HG02938 (cell line): ENCODE data around the gene MKI67.

Experiments used
- ATAC-seq: cut with Tn5 transposase; IDR thresholded peaks from one replicate; pipeline ENCODE4 v1.9.1; 2021; ENCODE audit warnings: mild to moderate bottlenecking, moderate library complexity; ENCODE audit not compliant: unreplicated experiment

MKI67 gene

DNA sequence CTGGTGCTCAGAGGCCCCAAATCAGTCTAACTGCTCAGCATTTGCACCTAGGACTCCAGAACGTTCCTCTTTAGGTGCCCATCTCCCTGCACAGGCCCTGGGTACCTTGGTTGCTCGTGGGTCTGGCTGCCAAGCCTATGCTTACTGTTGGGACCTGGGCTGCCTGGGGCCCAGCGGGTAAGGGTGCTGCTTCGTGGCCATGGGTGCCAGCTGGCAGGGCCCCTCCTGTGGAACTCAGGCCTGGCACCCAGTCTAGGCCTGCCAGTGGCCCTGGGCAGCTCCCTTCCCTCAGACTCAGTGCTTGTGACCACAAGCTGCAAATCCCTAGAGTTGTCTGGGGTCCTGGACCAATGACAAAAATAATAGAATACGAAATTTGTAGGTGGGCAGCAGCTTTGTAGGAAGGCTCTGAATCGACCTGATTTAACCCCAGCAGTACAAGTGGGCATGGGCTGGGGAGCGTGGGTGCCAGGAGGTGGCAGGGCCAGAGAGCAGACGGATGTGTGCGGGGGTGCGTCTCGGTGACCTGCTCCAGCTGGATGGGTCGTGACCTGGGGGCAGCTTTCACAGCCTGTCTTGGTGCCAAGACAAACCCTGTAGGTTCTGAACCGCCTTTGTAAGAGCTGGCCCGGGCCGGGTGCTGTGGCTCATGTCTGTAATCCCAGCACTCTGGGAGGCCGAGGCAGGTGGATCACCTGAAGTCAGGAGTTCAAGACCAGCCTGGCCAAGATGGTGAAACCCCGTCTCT, 69.7 kb downstream of the MKI67 start:
- no peak for ATAC-seq

DNA sequence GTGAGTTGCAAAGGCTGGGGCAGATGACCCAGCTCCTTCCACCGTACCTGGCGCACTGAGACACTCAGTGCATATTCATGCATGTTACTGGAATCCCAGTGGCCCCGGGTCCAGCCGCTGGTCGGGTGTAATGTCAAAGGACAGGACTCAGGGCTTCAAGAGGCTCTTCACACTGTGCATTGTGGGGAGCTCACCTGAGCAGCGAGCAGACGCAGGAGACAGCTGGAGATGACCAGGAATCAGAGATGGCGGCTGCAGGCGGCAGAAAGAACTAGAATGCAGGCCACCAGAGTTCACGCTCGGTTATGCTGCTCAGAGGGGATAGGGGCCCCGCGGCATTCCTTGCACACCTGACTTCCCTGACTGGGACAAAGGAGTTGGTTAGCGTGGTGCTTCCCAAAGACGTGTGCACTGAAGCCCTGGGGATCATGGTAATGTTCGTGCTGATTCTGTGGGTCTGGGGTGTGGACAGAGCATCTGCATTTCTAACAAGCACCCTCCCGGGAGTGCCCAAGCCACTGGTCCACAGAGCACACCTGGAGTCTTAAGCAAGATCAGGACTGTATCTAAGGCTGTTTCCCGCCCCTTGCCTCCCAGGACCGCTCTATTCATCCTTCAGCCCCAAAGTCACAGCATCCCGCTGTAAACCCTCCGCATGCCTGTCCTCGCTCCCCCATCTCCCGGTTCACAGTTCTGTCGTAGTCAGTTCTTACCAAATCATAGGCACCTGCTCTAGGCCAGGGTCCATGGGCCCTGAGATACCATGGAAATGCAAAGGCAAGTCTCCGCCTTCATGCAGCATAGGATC, 71.0 kb downstream of the MKI67 start:
- ATAC-seq: no peak

- ATAC-seq: no peak
Measured at GRCh38 chr10:128054163-128054970, 71.9 kb downstream of the MKI67 start.

- no peak for ATAC-seq
Measured at GRCh38 chr10:128053356-128053755, 72.9 kb downstream of the MKI67 start.

GRCh38 chr10:128052696-128053095, 73.5 kb downstream of the MKI67 start:
- ATAC-seq: no peak

DNA sequence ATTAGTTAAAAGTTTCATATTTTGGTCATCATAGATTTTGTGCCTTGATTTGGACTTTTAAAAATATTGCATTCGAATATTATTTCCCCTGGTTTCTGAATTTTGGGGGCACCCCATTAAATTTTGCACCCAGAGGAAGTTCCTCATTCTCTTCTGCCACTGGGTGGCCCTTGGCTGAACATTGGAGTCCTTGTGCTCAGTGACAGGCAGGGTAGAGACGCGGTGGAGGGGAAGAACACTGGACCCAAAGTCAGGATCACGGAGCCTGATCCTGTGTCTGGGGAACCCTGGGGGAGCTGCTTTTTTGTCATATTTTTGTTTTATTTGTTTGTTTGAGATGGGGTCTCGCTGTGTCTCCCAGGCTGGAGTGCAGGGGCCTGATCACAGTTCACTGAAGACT, 74.7 kb downstream of the MKI67 start:
- ATAC-seq: no peak

DNA sequence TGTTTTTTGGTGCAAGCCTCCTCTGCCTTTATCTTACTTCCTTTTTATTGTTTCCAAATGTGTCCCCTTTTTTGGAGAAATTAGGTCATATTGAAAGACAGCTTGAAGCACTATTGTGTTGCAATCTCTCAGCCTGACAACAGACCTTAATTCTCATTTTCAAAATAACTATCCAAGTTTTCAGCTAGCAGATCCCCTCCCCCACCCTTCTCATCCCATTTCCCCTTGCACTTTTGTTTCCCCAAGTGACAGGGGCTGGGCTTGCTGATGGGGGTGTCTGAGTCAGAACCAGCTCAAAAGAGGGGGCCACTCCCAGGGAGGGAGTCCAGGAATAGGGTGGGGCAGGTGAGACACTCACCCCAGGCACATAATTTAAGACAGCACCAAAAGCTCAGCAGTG, 75.3 kb downstream of the MKI67 start:
- no peak for ATAC-seq

DNA sequence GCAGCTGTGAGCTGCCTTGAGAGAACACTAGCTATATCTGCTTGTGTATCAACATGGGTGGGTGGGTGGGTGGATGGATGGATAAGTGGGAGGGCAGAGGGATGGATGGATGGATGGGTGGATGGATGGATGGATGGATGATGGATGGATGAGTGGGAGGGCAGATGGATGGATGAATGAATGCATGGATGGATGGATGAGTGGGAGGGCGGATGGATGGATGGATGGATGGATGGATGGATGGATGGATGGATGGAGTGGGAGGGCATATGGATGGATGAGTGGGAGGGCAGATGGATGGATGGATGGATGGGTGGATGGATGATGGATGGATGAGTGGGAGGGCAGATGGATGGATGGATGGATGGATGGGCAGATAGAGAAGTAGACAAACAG, 76.1 kb downstream of the MKI67 start:
- no peak for ATAC-seq

DNA sequence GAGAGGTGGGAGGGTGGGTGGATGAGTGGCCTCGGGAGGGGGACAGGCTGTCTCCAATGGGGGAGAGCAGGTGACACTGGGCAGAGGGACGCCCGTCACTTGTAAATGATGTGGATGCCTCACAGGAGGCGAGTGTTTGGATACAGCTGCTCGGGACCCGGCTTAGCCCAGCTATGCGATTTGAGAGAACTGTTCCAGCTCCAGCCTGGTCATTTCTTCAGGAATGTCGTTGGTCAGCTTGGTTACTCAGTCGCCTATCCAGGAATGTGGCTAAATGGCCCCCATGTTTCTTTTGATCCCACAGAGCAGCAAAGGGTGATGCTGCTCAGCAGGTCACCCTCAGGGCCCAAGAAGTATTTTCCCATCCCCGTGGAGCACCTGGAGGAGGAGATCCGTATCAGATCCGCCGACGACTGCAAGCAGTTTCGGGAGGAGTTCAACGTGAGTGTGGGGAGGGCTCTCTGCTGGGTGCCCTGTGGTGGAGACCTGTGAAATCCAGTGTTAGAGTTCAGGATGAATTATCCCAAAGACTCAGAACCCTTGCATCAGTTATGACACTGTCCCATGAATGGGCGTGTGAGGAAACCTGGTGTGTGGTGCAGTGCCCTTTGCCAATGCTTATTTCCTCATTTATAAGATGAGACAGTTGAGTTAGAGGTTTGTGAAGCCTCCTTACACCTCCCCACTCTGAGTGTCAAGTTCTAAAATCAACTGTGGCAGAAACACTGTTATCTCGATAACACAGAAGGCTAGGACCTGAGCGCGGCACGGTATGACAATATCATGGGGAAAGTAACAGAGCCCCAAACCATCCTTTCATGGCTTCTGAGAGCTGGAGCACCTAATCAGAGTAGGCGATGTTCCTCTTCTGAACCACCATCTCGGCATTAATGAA, 76.8 kb downstream of the MKI67 start:
- ATAC-seq: no peak

DNA sequence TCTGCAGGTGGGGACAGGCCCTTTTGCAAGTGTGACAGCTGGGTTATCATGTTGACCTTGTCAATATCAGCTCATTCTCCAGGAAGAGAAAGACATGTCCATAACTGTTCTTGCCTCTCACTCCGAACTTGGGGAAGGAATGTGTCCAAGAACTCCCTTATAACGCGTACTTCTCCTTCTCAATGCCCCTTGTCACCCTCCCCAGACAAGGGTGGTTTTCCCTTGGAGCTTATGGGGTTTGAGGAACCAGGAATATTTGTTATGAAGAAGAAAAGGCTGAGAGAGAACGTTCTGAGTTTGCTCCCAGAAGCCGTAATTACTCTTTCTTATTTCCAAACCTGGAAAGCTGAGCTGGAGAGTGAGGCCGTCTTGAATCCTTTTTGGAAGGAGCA, 77.4 kb downstream of the MKI67 start:
- no peak for ATAC-seq

DNA sequence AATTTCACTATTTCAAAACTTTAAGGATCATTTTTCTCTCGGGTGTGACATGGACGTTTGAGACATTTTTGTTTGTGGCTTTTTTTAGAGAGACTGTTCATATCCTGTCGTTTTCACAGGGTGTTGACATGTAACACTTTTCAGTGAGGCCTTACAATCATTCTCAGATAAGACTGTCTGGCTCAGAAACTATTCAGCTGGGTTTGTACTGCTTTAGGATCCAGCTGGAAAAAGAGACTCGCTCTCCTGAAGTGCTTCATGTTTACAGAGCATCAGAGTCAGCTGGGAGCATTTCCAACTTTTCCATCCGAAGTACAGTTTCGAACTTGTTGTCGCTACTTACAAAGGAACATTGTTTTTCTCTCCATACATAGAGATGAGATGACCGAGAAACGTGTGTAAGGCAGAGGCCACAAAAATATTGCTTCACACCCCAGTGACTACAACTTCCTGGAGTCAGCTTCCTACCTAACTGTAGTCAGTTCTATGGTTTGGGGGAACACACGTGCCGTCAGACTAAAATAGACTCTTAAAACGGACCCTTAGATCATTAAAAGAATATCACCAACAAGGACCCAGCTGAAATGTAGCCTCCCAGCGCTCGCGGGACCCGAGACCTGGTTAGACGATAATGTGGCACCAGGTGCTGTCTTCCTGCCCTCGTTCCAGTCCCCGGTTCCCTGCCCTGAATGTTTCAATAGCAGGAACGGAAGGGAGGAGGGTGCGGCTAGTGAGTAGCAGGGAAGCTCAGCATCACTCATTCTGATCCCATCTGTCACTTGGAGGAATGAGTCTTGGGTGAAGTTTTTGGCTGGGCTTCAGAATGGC, 78.0 kb downstream of the MKI67 start:
- ATAC-seq: peak; percentile 29

GRCh38 chr10:128047351-128047750, 78.9 kb downstream of the MKI67 start:
- peak; percentile 97 for ATAC-seq

GRCh38 chr10:128046953-128047290, 79.3 kb downstream of the MKI67 start:
- ATAC-seq: no peak
